Fibroblast of villous mesenchyme (primary cell): ENCODE measurements around the gene HOXD9. TPM values are rescaled to one million over a fixed set of nuclear protein-coding genes. Genes with fewer than 3 reads are reported as not detected.

Experiments
- DNase-seq: peaks from one replicate; pipeline ENCODE4 v3.0.0-alpha.2; 2010; ENCODE audit warnings: low read depth
- H3K4me3 ChIP-seq: 2 replicates; pipeline ENCODE4 v1.5.1; 2011; ENCODE audit warnings: low read depth, mild to moderate bottlenecking, low read length
- CTCF ChIP-seq: IDR thresholded peaks from 2 replicates; pipeline ENCODE4 v1.5.1; 2012; ENCODE audit warnings: low read depth, mild to moderate bottlenecking, low read length; ENCODE audit not compliant: insufficient read depth
- total RNA-seq: library from RNA; depleted of rRNA; stranded (reverse); fragments of >200 nt; gene quantifications from 2 replicates; pipeline ENCODE4 v1.2.3, GENCODE V29; 2012

HOXD9 gene
- total RNA-seq, 1 donor, result 11.2 TPM

GRCh38 chr2:176087330-176088047 is 35.0 kb upstream of the HOXD9 start:
- no peak for TF ChIP-seq CTCF
- DNase-seq, result no peak
- no peak overlapping the region for H3K4me3 ChIP-seq

GRCh38 chr2:176088048-176088936 is 34.2 kb upstream of the HOXD9 start:
- peak; percentile 41 for DNase-seq
- peak; percentile 80 for TF ChIP-seq CTCF
- peak overlapping the region; percentile 39 for H3K4me3 ChIP-seq

- no peak for TF ChIP-seq CTCF
- DNase-seq, result no peak
Observed at GRCh38 chr2:176088937-176089842, 33.3 kb upstream of the HOXD9 start.

GRCh38 chr2:176089843-176090395 is 32.6 kb upstream of the HOXD9 start:
- no peak for TF ChIP-seq CTCF
- no peak overlapping the region for H3K4me3 ChIP-seq
- no peak for DNase-seq

More at GRCh38 chr2:176088937-176089842, 33.3 kb upstream of the HOXD9 start:
- H3K4me3 ChIP-seq, result no peak overlapping the region

- no peak for TF ChIP-seq CTCF
- DNase-seq, result no peak
Observed at GRCh38 chr2:176090862-176091261, 31.7 kb upstream of the HOXD9 start.

More at GRCh38 chr2:176090862-176091261, 31.7 kb upstream of the HOXD9 start:
- H3K4me3 ChIP-seq, result no peak overlapping the region
